ENCODE results near the gene KLKB1.

Gene KLKB1

DNA sequence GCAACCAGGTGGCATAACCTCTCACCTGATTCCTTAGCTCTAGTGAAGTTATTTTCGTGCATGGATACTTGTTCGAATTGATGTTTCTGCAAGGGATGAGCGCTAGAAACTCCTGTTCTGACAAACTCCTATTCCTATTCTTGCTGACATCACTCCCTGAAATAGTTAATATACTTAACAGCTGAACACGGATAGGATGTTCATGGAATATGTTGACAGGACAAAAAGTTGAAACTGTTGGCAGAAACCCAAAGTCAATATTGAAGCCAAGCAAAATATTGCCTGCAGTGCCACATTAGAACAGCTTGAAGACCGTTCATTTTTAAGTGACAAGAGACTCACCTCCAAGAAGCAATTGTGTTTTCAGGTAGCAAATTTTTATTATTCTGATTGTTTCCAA lies at the start of gene KLKB1:
KLKB1 (plus strand) TSS at position 287 of the 400 bp plus-strand sequence. CDS start 689 bp downstream, outside the sequence.
- peak; percentile 40 for DNase-seq

DNA sequence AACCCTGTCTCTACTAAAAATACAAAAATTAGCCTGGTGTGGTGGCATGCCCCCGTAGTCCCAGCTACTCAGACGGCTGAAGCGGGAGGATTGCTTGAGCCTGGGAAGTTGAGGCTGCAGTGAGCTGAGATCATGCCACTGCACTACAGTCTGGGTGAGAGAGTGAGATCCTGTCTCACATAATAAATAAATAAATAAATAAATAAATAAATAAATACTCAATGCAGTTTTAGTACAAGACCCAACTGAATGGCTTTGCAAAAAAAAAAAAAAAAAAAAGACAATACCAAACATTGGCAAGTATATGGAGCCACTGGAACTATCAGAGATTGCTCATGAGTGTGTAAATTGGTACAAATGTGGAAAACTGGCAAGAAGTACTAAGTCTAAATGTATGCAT lies 39.2 kb upstream of the KLKB1 start:
- DNase-seq, result no peak

- DNase-seq, result no peak
These were observed 37.7 kb upstream of the KLKB1 start for GRCh38 chr4:186189656-186190055.

GRCh38 chr4:186190581-186191199 lies 36.6 kb upstream of the KLKB1 start:
- peak; percentile 45 for DNase-seq

- peak; percentile 66 for DNase-seq
These were observed 35.9 kb upstream of the KLKB1 start, which contains the start of gene CYP4V2 for GRCh38 chr4:186191200-186192065. Gene CYP4V2 (plus strand): TSS chr4:186191567. CDS start chr4:186191824, 257 bp downstream.

DNA sequence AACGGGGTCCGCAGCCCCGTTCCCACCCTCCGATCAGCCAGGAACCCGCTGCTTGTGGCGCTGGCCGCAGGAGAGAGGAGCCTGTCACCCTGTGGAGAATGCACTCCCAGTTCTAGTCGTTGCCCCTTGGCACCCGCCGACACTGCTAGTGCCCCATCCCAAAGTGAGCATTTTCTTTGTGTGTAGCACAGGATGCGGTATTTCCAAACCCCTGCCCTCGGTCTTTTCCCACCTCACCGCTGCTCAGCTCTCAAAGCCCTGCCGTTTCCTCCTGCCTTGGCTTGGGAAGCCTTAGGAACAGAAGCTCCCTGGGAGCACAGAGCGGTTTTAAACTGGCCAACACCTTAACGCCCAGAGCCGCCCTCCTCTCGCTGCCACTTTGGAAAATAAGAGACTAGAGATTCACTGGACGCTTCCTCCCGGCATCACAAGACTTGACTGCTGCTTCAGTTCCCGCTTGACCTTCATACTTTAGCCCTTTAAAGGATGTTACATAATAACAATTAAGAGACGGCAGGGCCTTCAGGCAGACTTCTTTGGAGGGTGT lies 35.2 kb upstream of the KLKB1 start:
- peak; percentile 7 for DNase-seq

DNA sequence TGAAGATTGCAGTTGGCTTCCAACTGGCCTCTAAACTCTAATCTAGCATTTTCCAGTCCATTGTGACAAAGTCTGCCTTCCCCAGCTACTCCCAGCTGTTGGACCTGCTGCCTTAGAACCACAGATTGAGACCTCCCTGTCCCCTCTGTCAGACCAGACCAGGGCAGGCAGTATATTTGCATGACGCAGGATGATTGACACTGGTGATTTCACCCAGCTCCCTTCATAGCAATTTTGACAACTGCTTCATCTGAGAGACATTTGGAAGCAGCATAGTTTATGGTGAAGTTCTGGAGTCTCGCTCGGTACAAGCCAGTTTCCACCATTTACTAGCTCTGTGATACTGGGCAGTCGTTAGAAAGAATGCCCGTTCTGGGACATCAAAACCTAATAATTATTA lies 33.5 kb upstream of the KLKB1 start:
- no peak for DNase-seq

DNA sequence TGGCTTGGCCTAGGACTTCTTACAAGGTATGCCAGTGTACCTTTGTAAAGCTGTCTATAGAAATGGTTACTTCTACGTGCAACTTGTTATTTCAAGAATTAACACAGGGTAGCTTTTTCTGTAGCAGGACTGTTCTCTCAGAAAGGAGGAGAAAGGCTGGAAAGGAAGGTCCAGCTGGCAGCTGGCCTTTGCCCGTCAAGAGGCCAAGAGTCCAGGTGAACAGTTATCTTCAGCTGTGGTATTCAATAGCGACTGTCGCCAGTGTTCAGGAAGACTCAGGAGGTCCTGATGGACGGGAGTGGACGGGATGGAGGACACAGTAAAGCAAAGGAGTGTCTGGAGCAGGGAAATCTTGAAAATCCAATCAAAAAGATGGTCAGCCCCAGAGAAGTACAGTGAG lies 31.2 kb upstream of the KLKB1 start:
- no peak for DNase-seq

GRCh38 chr4:186200516-186200915 lies 26.8 kb upstream of the KLKB1 start:
- no peak for DNase-seq

DNA sequence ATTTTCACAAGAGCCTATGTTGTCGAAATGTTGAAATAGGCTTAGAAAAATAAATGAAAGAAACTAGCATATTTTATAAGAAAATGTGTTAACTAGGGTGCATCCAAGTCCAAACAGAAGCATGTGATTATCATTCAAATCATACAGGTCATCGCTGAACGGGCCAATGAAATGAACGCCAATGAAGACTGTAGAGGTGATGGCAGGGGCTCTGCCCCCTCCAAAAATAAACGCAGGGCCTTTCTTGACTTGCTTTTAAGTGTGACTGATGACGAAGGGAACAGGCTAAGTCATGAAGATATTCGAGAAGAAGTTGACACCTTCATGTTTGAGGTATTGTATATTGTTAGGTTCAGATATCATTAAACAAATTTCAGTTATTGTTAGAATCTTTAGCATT lies 26.3 kb upstream of the KLKB1 start:
- DNase-seq, result no peak

GRCh38 chr4:186201535-186202230 lies 25.6 kb upstream of the KLKB1 start:
- DNase-seq, result peak; percentile 19

DNA sequence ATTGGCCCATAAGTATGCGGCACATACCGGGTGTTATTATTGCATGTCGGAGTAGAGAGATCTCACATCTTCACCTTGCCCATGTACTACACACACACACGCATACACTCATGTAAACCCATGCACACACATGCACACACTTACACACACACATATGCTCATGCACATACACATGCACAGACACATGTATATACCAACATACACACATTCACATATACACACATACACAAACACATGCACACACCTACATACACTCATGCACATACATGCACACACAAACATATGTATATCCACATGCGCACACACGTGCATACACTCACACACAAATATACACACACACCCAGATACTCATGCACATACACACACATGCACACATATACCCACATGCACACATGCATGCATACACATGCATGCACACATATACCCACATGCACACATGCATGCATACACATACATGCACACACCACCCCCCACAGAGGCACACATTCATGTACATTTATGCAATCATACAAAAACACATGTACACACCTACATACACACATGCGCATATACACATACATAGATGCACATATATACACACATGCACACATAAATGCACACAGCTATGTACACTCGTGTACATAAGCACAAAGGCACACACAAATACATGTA lies 24.7 kb upstream of the KLKB1 start:
- DNase-seq, result no peak

DNA sequence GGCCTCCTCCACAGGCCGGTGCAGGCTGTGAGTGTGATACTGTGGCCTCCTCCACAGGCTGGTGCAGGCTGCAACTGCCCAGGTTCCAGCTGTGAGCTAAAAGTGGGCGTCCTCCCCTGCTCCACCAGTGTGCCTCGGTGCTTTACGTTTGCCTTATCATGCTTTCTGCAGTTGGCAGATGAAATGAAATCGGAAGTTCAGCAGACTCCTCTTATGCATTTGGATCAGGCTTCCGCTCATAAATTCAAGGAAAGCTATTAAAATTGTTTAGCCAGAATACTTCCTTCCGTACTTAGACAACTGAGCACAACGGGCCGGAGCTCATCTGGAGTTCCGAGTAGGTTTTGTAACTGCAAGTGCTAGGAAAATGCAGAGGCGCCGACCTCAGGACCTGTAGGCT lies 23.9 kb upstream of the KLKB1 start:
- no peak for DNase-seq

DNA sequence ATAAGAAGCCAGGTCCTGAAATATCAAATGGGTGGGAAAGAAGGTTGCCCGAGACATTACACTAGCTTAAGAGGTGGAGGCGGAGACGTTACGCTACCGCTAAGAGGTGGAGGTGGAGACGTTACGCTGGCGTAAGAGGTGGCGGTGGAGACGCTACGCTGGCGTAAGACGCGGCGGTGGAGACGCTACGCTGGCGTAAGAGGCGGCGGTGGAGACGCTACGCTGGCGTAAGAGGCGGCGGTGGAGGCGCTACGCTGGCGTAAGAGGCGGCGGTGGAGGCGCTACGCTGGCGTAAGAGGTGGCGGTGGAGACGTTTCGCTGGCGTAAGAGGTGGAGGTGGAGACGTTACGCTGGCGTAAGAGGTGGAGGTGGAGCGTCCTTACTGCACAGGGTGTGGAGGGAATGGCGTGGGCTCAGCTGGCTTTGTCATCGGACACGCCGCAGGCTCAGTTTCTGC lies 23.2 kb upstream of the KLKB1 start:
- DNase-seq, result peak; percentile 66

GRCh38 chr4:186204686-186205085 lies 22.6 kb upstream of the KLKB1 start:
- no peak for DNase-seq

GRCh38 chr4:186205156-186205555 lies 22.2 kb upstream of the KLKB1 start:
- no peak for DNase-seq

- DNase-seq, result peak; percentile 1
These were observed 10.8 kb upstream of the KLKB1 start for GRCh38 chr4:186216465-186217024.

DNA sequence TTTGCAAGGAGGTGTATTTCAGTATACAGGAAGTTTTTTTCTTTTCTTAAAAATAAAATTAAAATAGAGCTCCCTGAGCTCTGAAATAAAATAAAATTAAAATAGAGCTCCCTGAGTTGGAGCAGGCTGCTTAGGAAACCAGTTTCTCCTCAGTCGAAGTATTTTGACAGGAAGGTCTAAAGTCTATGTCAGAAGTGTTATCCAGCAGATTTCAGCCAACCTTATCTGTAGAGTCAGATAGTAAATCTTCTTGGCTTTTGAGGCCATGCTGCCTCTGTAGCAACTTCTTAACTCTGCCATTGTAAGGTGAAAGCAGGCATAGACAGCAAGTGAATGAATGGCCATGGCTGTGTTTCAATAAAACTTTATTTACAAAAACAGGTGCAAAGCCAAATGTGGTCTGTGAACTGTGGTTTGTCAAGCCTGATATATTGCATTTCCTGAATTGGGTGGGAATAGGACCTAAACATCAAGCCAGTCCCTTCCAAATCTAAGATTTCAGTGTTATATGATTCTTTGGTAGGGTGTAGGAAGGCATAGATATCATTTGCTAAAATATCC lies 9.5 kb upstream of the KLKB1 start:
- DNase-seq, result no peak

DNA sequence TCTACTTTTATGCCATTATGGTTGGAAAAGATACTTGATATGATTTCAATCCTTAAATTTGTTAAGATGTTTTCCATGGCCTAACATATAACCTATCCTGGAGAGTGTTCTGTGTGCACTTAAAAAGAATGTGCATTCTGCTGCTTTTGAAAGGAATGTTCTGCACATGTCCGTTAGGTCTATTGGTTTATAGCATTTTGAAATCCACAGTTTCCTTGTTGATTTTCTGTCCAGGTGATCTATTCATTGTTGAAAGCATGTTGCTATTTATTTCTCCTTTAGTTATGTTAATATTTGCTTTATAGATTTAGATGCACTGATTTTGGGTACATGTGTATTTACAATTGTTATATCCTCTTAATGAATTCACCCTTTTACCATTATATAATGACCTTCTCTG lies 5.7 kb upstream of the KLKB1 start:
- DNase-seq, result no peak

GRCh38 chr4:186225848-186226247 lies 1.5 kb upstream of the KLKB1 start:
- DNase-seq, result no peak

GRCh38 chr4:186226521-186227189 lies 652 bp upstream of the KLKB1 start:
- DNase-seq, result no peak
